HG02938 (cell line): ENCODE measurements around the gene ACSL4.

ENCODE experiments used
- ATAC-seq: cut with Tn5 transposase; IDR thresholded peaks from one replicate; pipeline ENCODE4 v1.9.1; 2021; ENCODE audit warnings: mild to moderate bottlenecking, moderate library complexity; ENCODE audit not compliant: unreplicated experiment

The ACSL4 gene

DNA sequence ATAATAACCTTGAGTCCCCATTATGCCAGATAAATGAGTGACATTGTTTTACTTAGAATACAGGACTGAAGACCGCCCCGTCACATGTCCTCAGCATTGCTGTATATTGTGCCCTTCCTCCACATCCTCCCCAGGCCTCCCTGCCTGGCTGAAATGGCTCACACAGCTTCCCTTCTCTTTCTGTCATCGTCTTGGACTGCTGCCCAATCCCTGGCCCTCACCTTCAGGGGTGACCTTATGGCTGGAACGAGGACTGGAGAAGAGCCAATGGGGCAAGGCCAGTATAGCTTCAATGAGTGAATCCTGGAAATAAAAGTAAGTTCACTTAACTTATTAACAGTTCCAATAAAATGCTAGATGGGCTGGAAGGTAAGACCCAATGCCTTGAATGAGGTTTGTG is 110.8 kb downstream of the ACSL4 start:
- no peak for ATAC-seq

DNA sequence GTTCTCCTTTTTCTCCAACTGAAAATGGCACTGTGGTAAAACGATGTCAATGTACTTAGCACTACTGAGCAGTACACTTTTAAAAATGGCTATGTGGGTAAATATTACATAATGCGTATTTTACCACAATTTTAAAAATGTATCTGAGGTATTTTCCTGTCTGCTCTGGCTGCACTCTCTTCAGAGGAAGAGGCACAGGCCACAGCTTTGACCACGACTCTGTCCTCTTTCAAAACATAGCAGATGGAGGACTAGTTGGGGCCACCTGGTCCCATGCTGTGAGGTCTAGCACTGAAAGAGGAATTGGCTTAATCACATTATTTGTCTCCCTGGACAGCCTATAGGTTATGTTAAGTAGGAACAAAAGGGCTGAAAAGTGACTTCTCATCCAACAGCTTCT is 113.3 kb downstream of the ACSL4 start:
- no peak for ATAC-seq

DNA sequence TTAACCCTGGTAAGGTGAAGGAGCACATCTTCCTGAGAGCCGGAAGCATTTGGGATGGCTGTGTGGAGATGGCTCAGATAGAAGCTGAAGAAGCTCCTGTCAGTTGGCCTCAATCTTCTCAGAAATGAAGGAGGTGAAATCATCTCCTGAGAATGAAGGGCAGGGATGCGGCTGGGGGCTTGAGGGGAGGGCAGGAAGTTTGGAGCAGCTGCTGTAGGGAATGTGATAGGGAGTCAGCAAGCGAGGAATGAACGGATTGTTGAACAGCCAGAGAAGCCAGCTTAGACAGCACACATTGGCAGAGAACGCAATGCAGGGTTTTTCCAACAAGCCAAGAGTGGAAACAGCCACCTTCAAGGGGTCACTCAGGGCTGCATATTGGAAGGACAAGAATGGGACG is 118.1 kb downstream of the ACSL4 start:
- no peak for ATAC-seq

DNA sequence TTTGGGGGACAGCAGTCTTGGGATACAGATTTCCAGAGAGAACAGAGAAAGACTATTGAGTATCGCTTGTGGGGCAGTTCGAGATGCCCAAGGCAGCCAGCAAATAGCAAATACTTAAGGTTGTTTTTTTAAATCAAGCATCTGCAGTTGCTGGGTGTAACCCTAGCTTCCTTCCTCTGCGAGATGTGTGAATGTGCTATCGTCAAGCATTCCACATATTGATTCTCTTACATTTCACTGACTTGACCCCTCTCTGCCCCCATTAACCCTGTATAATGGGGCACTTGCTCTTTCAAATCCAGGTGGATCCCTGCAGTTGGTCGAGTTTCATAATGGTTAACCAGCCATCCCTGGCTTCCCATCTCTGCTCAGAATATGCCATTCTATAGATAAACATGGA is 131.6 kb downstream of the ACSL4 start:
- no peak for ATAC-seq

DNA sequence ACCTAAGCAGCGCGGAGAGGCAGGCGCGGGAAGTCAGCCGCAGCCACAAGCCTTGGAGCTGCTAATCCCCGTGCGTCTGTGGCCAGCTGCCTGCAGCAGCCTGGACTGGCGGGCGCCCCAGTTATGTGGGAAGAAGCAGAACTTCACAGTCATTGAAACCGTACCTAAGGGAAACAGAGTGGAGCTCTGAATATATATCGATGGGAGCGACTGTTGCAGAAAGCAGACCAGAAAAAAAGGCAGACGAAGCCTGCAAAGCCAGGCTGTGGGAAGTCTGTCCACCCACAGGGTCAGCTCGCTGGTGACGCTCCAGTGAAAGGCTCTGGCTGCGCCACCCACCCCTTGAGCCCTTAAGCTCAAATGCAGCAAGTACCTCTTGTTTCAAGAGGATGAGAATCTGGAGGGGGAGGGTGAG is 132.8 kb downstream of the ACSL4 start:
- no peak for ATAC-seq

DNA sequence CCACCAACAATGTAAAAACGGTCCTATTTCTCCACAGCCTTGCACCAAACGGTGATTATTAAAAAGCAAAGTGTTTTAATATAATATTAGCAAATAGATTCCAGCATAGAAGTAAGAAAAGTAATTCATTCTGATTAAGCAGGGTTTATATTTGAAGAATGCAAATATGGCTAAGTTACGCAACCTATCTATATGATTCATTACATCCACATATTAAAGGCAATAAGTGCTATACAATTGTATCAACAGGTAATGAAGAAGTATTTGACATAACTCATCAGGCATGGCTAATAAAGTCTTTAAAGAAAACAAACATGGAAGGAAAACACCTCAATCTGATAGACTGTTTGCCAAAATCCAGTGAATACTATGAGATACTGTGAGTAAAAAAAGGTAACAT is 137.0 kb downstream of the ACSL4 start:
- ATAC-seq: no peak
